ELF-1 (cell line): ENCODE results near the gene STXBP4.

Experiments used
- DNase-seq: peaks from one replicate; pipeline ENCODE4 v3.0.0-alpha.2; 2016; ENCODE audit warnings: low read depth, low spot score

Gene STXBP4

DNA sequence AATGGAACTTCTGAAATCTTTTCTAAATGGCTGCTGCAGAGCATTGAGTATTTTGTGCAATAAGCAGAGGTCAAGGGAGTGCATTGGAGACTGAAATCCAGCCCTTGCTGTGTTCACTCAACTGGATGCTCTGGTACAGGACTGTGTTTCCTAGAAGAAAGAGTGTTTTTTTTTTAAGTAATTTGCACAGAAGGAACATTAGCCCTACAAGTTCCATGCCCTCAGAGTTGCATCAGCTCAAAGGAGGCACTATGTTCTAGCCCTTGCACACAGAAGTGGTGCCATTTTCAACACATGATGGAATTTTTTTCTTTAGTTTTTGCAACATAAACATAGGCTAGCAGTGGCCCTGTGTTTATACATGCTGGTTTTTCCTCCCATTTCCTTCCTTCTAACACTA lies 152.1 kb downstream of the STXBP4 start:
- DNase-seq, result no peak

DNA sequence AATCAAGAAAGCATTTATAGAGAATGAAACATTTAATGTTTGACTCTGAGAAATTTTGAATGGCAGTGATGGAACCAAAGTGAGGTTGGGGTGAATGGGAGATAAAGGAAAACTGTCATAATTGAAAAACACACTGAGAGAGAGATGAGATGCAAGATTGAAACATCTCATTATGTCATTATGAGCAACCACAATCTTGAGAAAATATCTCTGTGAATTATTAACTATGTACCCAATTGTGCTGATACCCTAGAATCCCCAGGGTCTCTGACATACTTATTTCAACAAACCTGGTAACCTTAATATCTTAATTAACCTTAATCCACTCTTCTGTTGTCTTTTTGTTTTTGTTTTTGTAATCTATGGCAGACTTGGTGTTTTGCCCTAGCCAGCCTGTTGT lies 152.7 kb downstream of the STXBP4 start:
- DNase-seq, result no peak

DNA sequence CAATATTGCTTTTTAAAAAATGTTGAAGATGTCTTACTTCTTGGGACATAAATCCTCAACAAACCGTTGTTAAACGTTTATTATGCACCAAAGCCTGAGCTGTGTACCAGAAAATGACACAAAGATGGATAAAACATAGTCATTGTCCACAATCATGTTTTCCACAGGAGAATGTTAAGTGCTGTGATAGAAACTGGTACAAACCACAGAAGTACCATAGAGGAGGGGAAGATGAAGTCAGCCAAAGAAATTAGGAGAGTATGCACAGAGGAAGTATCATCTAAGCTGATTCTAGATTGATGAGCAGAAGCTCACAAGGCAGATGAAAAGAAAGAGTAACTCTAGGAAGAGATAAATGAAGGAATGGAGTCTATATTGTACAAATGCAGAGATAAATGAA lies 153.5 kb downstream of the STXBP4 start:
- DNase-seq, result no peak

DNA sequence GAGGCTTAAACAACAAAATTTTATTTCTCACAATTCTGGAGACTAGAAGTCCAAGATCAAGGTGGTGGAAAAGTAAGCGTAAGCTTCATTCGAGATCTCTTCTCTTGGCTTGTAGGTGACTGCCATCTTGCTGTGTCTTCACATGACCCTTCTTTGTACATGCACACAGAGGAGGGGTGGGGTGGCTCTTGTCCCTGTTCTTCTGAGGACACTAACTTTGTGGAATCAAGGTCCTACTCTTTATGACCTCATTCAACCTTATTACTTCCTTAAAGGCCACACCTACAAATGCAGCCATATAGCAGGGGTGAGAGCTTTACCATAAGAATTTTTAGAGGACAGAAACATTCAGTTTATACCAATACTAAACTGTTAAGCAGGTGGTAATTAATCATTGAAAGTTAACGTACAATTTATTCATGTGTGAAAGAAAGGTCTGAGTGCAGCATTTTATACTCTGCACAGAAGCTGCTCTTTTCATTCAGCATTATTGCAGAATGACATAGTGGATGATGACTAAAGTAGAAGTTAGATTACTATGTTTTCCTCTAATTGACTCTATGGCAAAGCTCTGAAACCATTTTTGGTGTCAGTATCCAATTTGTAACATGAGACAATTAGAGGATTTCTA lies 156.3 kb downstream of the STXBP4 start:
- no peak for DNase-seq

DNA sequence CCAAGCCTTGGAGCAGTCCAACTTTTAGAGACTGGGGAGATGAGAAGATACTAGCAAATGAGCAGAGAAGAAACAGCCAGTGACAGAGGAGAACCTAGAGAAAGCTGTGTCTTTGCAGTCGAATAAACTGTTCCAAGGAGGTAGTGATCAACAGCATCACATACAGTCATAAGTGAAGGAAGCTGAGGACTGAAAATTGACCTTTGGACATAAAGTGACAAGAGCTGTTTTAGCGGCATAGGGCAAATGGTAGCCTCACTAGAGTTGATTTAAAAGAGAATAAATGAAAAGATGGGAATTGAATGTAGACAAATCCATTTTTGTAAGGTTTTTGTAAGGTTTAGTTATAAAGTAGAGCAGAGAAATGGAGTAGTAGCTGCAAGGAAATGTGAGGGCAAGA lies 165.0 kb downstream of the STXBP4 start:
- no peak for DNase-seq

DNA sequence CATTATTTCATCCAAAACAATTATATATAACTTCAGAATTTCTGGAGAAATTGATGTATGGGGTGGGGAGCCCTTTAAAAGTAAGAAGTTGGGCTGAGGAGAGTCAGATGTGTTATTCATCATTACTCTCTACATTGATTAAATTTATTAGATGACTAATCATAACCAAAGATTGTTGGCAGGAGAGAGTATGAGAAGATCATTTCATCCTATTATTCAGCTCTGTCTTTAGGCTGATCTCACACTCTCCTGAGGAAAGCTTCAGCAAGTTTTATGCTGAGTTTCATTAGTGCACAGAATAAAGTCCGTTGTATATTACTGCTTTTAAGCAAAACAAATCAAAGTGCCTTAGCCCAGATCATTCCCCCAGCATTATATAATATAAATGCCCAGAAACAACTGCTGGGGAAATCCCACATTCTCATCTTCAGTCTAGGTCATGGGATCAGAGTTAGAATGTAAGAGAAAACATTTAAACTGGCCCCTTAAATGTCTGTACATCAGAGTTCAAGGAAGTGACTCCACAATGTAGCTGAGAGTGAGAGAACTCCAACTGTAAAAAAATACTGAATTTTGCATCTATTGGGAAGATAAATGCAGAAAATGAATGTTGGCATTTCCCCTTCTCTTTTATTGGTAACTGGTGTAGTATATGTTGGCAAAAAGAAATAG lies 166.1 kb downstream of the STXBP4 start:
- no peak for DNase-seq

DNA sequence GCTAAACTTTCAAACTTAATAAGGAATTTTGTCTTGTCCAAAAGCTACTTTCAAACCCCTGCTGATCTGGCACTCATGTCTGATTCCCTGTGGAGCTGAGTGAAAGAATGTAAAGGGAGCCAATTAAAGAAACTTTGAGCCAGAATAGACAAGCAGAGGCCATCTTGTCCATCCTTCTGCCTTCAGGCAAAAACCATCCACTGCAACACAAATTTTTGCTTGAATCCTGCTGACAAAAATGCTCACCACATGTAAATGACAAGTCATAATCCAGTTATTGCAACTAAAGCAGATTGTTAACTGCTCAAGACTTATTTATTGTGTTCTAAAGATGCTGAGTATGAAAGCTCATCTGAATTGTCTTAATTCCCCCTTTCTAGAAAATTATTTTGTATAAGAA lies 172.2 kb downstream of the STXBP4 start:
- DNase-seq, result no peak

DNA sequence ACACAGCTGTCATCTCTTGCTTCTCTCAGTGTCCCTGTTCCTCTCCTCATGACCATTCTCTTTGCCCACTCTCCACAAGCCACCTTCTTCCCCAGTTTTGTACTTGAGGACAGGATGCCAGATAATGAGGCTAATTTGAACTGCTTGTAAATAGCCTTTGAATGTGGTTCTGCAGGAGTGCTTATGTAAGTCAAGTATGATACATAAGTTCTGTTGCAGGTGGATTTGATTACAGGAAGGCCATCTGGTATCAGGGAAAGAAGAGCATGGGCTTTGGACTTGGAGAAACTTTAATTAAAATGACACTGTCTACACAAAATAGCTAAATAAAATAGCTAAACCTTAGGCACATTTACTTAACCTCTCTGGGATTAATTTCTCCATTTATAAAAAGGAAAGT lies 176.0 kb downstream of the STXBP4 start:
- DNase-seq, result no peak

DNA sequence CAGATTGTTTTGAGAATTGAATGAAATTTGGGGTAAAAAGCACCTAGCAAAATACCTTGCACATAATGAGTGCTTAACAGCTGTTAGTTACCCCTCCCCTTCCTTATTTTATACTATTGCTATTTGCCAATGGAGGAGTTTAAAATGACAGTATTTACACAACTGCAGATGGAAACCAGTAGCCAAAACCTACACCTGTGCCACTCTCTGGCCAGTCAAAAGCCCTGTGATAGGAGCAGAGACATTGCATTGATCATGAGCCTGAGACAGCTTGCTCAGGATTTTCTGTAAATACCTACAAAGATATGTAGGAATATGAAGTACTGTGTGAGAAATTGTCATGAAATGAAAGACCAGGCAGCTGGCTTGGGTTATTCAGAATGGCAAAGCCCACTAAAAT lies 180.9 kb downstream of the STXBP4 start:
- DNase-seq, result no peak

DNA sequence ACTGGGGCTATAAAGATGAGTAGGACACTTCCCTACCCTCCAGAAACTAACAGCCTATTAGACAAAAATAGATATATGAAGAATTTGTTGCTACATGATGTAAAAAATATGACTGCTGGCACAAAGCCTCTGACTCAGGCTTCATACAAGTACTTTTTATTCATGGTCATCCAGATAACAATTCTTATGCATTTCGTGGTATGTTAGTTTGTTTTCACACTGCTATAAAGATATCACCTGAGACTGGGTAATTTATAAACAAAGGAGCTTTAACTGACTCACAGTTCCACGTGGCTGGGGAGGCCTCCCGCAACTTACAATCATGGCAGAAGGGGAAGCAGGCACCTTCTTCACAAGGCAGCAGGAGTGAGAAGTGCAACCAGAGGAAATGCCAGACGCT lies 183.7 kb downstream of the STXBP4 start:
- no peak for DNase-seq

DNA sequence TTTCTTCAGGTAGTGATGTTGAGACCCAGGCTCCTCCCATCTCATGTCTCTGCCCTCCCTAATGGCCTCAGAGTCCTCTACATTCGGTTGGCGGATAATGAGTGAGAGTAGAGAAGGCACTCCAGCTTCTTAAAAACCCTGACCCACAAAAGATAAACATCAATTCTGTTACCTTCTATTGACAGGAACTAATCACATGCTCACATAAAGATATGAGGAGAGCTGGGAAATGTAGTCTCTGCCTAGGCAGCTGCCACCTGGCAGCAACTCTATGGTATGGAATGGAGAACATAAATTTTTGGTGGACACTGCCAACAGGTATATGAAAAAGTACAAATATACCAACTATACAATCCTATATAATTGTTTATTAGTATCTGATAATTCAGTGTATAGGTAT lies 185.5 kb downstream of the STXBP4 start:
- no peak for DNase-seq

DNA sequence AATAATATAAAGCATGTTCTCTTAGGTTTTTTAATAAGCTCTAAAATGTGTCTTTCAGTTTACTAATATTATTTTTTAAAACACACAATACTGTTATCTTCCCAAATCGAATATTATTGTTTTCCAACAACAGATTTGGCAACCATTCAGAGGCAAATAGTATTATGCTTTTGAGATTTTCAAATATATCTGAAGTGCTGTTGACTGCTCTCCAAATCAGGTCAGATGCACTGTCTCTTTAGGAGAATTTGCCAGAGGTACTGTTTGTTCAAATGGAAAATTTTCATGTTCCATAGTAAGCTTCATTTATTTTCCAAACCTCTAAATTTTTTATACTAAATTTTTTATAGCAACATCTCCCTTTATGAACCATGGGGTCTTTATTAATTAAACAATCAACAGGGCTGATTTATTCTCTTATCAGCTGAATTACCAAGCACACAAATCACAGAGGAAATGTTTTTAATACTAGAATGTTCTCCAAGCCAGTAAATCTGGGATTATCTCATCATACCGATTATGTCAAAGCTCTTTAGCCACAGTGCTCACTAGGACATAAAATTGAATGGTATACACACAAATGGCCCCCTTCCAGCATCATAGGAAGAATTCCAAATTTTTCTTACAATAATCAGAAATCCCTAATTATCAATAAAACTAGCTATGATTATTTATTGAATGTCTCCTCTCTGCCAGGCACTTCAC lies 187.4 kb downstream of the STXBP4 start:
- DNase-seq, result no peak

DNA sequence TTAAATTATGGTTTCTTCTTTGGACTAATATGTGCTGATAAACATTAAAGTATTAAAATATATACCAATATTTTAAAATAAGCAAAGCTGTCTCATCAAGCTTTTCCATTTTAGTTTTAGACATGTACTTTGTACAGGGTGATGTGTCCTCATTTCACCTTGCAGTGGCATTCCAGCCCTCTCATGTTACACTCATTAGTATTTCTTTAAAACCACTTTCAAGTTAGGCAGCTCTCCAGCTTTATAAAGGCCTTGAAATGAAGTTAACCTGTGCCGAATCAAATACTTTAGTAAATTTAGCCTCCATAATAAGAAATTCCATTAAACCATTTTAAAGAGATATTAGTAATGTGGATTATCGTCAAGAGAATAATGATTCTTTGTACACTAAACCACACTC lies 188.6 kb downstream of the STXBP4 start:
- DNase-seq, result no peak

DNA sequence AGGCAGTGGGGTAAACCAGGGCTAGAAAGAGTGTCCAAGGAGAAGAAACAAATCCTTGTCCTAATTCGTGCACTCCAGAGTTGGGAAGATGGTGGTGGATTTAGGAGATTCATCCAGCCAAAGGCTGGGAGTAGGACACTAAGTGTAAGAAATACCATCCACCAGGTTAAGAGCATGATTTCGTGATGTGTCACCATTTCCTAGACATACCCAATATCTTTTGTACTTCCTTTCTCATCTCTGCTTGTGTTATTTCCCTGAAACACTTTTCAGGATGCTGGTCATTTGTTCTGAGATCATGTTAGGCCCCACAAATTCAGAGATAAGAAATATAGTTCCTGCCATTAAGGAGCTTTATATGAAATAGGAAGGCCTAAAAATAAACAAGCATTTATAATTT lies 189.9 kb downstream of the STXBP4 start:
- DNase-seq, result no peak

DNA sequence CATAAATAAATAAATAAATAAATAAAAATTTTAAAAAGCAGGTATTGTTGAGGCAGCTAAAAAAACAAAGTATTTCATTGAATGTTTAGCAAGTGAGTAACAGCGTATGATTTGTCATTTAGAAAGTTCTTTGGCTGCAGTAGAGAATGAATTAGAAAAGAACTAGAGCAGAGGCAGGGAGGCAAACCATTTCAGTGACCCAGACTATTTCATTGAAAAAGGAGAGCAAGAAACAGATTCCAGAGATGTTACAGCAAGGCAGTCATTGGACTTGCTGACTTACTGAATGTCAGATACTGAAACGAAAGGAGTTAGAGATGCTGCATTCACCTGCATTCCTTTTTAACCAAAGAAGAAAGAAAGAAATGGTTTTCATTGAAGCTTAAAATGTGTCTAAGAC lies 190.7 kb downstream of the STXBP4 start:
- DNase-seq, result no peak

DNA sequence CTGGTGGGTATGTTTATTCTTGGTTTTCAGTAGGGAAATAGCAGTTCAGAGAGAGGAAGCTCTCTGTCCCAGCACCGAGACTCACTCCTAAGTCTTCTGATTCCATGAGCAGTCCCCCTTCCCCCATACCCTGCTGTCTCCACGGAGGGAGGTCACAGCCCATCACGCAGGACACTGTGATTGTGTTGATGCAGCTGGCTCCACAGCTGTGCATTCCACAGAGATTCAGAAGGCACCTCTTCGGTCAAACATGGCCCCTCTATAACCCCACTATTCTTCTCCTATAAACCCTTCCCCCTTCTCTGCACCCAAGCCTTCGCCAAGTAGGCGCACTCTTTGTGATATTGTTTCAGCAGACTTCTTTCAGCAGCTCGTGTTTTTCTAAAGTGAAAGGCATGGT lies 191.9 kb downstream of the STXBP4 start:
- no peak for DNase-seq

DNA sequence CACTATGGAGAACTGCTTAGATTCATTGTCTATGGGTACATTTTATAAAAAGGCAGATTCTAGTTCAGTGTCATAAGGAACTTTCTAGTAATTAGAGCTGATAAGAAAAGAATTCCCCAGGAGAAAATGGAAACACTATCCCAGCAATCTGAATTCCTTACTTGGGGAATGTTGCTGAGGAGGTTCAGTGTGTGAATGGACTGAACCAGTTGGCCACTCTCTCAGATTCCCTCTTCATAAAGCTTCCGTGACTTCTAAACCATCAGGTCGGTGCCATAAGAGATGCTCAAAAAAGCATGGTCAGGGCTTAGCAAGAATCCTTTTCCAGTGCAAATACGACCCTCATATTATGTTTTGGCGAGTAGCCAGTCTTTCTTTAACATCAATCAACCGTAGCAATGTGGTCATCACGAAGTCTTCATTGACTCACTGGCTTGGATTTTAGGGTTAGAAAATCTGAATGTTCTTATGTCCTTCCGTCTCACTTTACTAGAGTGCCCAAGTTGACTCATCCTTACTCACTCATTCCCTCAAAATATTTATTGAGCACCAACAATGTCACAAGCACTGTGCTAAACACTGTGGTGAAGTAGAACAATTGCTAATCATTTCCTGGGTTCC lies 193.5 kb downstream of the STXBP4 start:
- DNase-seq, result no peak

DNA sequence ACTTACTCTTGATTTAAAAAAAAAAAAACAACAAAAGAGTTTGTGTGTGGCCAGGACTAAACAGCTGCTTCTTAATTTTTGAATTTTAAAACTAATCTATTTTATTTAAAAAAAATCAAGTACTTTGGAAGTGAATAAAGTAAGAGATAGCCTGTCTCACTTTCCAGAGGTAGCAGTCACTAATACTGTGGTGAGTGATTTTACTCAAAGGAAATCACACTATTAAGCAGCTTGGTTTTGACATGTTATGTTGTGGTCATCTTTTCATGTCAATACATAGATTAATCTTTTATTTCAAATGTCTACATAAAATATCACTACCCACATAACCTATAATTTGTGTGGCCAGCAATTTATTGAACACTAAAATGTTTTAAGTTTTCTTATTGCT lies 194.0 kb downstream of the STXBP4 start:
- no peak for DNase-seq

DNA sequence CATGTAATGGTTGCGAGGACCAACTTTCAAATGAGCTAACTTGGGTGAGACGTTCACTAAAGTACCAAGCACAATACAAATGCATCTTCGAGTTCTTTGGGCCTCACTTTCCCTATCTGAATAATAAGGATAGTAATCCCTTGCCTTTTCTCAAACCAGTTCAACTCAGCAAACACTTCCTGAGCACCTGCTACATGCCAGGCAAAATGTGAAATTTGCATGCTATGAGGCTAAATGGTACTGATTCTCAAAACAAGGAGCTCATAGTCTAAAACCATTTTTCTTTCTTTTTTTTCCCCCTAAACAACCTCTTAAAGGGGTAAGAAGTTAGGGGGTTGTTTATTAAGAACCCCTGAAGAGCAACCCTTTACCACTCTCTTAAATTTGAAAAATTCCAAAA lies 194.8 kb downstream of the STXBP4 start:
- DNase-seq, result no peak

DNA sequence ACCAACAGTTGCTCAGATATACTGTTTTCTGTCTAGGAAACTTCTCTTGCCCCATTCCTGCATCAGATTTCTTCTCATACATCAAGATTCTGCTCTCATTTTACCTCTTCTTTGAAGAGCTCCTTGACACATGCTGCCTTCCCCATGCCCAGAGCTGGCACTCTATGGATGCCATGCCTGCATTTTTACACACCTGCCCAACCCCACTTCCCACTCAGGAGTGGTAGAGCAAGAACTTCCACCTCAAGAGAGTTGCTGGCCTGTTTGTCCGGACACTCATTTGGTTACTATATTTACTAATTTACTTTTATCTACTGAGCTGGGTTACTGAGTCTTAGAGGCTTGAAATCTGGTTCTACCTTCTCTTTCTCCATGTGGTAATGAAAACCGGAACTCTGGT lies 197.9 kb downstream of the STXBP4 start:
- DNase-seq, result no peak

DNA sequence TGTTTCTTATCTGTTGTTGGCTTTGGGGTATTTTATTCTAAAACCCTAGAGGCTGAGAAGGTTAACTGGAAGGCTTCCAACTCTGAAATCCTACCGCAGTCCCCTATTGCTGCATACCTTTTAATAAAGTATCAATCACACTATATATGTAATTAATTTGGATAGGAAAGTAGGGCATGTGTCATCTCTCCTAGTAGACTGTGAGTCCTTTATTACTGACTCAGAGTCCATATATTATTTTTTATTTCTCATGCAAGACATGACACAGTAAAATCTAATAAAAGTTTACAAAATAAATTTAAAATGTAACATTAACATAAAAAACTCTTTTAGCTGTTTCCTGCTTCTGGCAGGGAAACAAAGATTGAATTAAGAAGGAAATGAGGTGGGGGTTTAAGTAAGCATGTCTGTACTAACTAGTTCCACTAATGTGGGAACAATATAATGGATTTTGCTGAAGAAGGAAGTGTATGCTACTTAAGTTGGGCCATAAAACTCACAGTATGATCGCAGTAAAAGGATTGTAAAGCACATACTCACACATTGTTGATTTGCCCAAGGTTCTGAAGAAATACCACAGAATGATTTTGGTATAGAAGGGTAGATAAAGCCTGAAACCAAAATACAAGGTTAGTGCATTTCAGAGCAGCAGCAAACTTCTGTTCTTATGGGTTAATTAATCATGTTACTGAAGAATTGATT lies 198.6 kb downstream of the STXBP4 start:
- no peak for DNase-seq
